Measurements from ENCODE around the gene SYNE3.

- TF ChIP-seq CTCF (IDR thresholded peaks at IDR 0.05) = no peak
- TF ChIP-seq POLR2AphosphoS5 (IDR thresholded peaks at IDR 0.05) = no peak
- TF ChIP-seq POLR2A (IDR thresholded peaks at IDR 0.05) = no peak
These were observed 15.5 kb upstream of the SYNE3 start for GRCh38 chr14:95531969-95532368.

All from prostate gland (tissue), 2 donors.